IMR-90 (cell line): ENCODE measurements around the gene SOX21. TPM values are rescaled to one million over a fixed set of nuclear protein-coding genes. Genes with fewer than 3 reads are reported as not detected.

Source experiments
- ATAC-seq: fragments of 200-7000 bp; cut with Tn5 transposase; 2 replicates; pipeline ENCODE4 v1.9.1; 2020; ENCODE audit warnings: low read depth, mild to moderate bottlenecking, moderate library complexity
- BruUV-seq: library from RNA; stranded (reverse); fragments of 400-500 nt; replicated peaks from 2 replicates; lab custom pipeline; 2021; lab: Mats Ljungman, UMichigan
- CTCF ChIA-PET: fragments of 300-600 bp; formaldehyde crosslinking; extraction: SDS; loops from one replicate; lab custom pipeline; 2021; ENCODE audit warnings: antibody characterized with exemption; lab: Yijun Ruan, JAX
- POLR2A ChIA-PET: fragments of 300-600 bp; sonication (Branson Sonifier 250); formaldehyde crosslinking; loops from one replicate; lab custom pipeline; 2022; ENCODE audit warnings: antibody characterized with exemption; ENCODE audit not compliant: unreplicated experiment; lab: Charles Lee
- DNase-seq: peaks from one replicate; pipeline ENCODE4 v3.0.0; 2013
- H2AFZ ChIP-seq: replicated peaks from 2 replicates; pipeline ENCODE3; 2013; ENCODE audit warnings: low read length, mild to moderate bottlenecking; ENCODE audit not compliant: poor library complexity
- H2AK5ac ChIP-seq: 2 replicates; pipeline ENCODE4 v1.6.1; 2013; ENCODE audit warnings: low read depth, low read length, inconsistent platforms
- H2AK9ac ChIP-seq: replicated peaks from 2 replicates; pipeline ENCODE3; 2013; ENCODE audit warnings: mild to moderate bottlenecking, low read depth, low read length, moderate library complexity; ENCODE audit not compliant: poor library complexity
- H2BK120ac ChIP-seq: 2 replicates; pipeline ENCODE4 v1.6.1; 2013; ENCODE audit warnings: low read depth, low read length, inconsistent platforms
- H2BK15ac ChIP-seq: 3 replicates; pipeline ENCODE4 v1.6.1; 2013; ENCODE audit warnings: low read depth, low read length, inconsistent platforms
- H2BK20ac ChIP-seq: 2 replicates; pipeline ENCODE4 v1.6.1; 2013; ENCODE audit warnings: low read depth, mild to moderate bottlenecking, inconsistent platforms, low read length, moderate library complexity
- H2BK5ac ChIP-seq: 2 replicates; pipeline ENCODE4 v1.6.1; 2013; ENCODE audit warnings: mild to moderate bottlenecking, low read depth, low read length, inconsistent platforms; ENCODE audit not compliant: poor library complexity, severe bottlenecking
- H3K14ac ChIP-seq: replicated peaks from 2 replicates; pipeline ENCODE4 v1.6.1; 2013; ENCODE audit warnings: low read depth, low read length, inconsistent platforms
- H3K18ac ChIP-seq: 2 replicates; pipeline ENCODE4 v1.6.1; 2013; ENCODE audit warnings: low read depth, low read length, control low read depth
- H3K23ac ChIP-seq: 2 replicates; pipeline ENCODE4 v1.6.1; 2013; ENCODE audit warnings: low read depth, low read length, inconsistent platforms
- H3K27ac ChIP-seq: 2 replicates; pipeline ENCODE4 v1.5.1; 2013; ENCODE audit warnings: mild to moderate bottlenecking, control low read depth, low read length; ENCODE audit not compliant: insufficient read depth
- H3K27me3 ChIP-seq: 2 replicates; pipeline ENCODE4 v1.6.1; 2013; ENCODE audit warnings: low read length; ENCODE audit not compliant: control insufficient read depth, insufficient read depth
- H3K36me3 ChIP-seq: 2 replicates; pipeline ENCODE4 v1.6.1; 2013; ENCODE audit warnings: low read length, mixed read lengths; ENCODE audit not compliant: control insufficient read depth, insufficient read depth
- H3K4ac ChIP-seq: 2 replicates; pipeline ENCODE4 v1.6.1; 2013; ENCODE audit warnings: low read depth, low read length, inconsistent platforms
- H3K4me1 ChIP-seq: 2 replicates; pipeline ENCODE4 v1.6.1; 2013; ENCODE audit warnings: low read length, mixed read lengths; ENCODE audit not compliant: control insufficient read depth, insufficient read depth
- H3K4me2 ChIP-seq: 2 replicates; pipeline ENCODE4 v1.6.1; 2013; ENCODE audit warnings: low read depth, mild to moderate bottlenecking, control low read depth, low read length, moderate library complexity
- H3K4me3 ChIP-seq: 2 replicates; pipeline ENCODE4 v1.5.1; 2013; ENCODE audit warnings: low read depth, mild to moderate bottlenecking, control low read depth, low read length, moderate library complexity; ENCODE audit not compliant: insufficient read depth
- H3K56ac ChIP-seq: 2 replicates; pipeline ENCODE4 v1.6.1; 2013; ENCODE audit warnings: low read length, inconsistent platforms; ENCODE audit not compliant: insufficient read depth; ENCODE audit errors: extremely low read depth
- H3K79me1 ChIP-seq, 2 experiments: 2 replicates each; pipeline ENCODE4 v1.6.1; 2013; ENCODE audit warnings: low read length in 2 of 2, inconsistent platforms in 1 of 2, low read depth in 1 of 2
- H3K9ac ChIP-seq: 2 replicates; pipeline ENCODE4 v1.6.1; 2013; ENCODE audit warnings: low read depth, low read length, control low read depth
- H3K9me1 ChIP-seq: 2 replicates; pipeline ENCODE4 v1.6.1; 2013; ENCODE audit warnings: low read length, inconsistent platforms; ENCODE audit not compliant: insufficient read depth
- H3K9me3 ChIP-seq: 2 replicates; pipeline ENCODE4 v1.6.1; 2013; ENCODE audit warnings: low read length; ENCODE audit not compliant: control insufficient read depth, insufficient read depth
- H4K20me1 ChIP-seq: 2 replicates; pipeline ENCODE4 v1.6.1; 2013; ENCODE audit warnings: low read length, inconsistent platforms; ENCODE audit not compliant: insufficient read depth
- H4K5ac ChIP-seq: 2 replicates; pipeline ENCODE4 v1.6.1; 2013; ENCODE audit warnings: mild to moderate bottlenecking, low read depth, low read length, control low read depth
- H4K8ac ChIP-seq, 2 experiments: 2 replicates each; pipeline ENCODE4 v1.6.1; 2013; ENCODE audit warnings: low read depth in 2 of 2, low read length in 2 of 2, control low read depth in 1 of 2, inconsistent platforms in 1 of 2
- H4K91ac ChIP-seq: 2 replicates; pipeline ENCODE4 v1.6.1; 2013; ENCODE audit warnings: low read depth, low read length, inconsistent platforms; ENCODE audit not compliant: insufficient read depth
- BHLHE40 ChIP-seq: fragments of 150-350 bp; IDR thresholded peaks from 2 replicates; pipeline ENCODE4 v1.6.1; 2016; ENCODE audit warnings: mild to moderate bottlenecking, low read depth, low read length
- CEBPB ChIP-seq: IDR thresholded peaks from 2 replicates; pipeline ENCODE4 v1.6.1; 2012; ENCODE audit warnings: low read depth, low read length, improper control_type of control experiment
- CHD1 ChIP-seq: IDR thresholded peaks from 2 replicates; pipeline ENCODE4 v1.6.1; 2012; ENCODE audit warnings: low read depth, low read length, improper control_type of control experiment
- CTCF ChIP-seq: conservative IDR thresholded peaks from 2 replicates; pipeline ENCODE4 v1.5.1; 2012; ENCODE audit warnings: mild to moderate bottlenecking, low read depth, low read length, improper control_type of control experiment
- ELK1 ChIP-seq: fragments of 150-350 bp; IDR thresholded peaks from 2 replicates; pipeline ENCODE4 v1.6.1; 2016; ENCODE audit warnings: low read depth, mild to moderate bottlenecking, low read length, moderate library complexity, borderline replicate concordance
- FOS ChIP-seq: fragments of 150-350 bp; IDR thresholded peaks from 2 replicates; pipeline ENCODE4 v1.6.1; 2016; ENCODE audit warnings: low read depth, low read length
- MAFK ChIP-seq: IDR thresholded peaks from 2 replicates; pipeline ENCODE4 v1.6.1; 2012; ENCODE audit warnings: low read depth, low read length, improper control_type of control experiment
- MAZ ChIP-seq: IDR thresholded peaks from 2 replicates; pipeline ENCODE4 v1.6.1; 2012; ENCODE audit warnings: low read depth, mild to moderate bottlenecking, low read length, improper control_type of control experiment, moderate library complexity, borderline replicate concordance
- MXI1 ChIP-seq: IDR thresholded peaks from 2 replicates; pipeline ENCODE4 v1.6.1; 2012; ENCODE audit warnings: low read depth, mild to moderate bottlenecking, low read length, moderate library complexity, borderline replicate concordance
- NFE2L2 ChIP-seq: fragments of 150-350 bp; IDR thresholded peaks from 2 replicates; pipeline ENCODE4 v1.6.1; 2016; ENCODE audit warnings: low read depth, mild to moderate bottlenecking, low read length
- POLR2A ChIP-seq: IDR thresholded peaks from 2 replicates; pipeline ENCODE4 v1.6.1; 2012; ENCODE audit warnings: mild to moderate bottlenecking, low read depth, low read length
- RAD21 ChIP-seq: IDR thresholded peaks from 2 replicates; pipeline ENCODE4 v1.6.1; 2012; ENCODE audit warnings: low read length, improper control_type of control experiment
- RCOR1 ChIP-seq: IDR thresholded peaks from 2 replicates; pipeline ENCODE4 v1.6.1; 2012; ENCODE audit warnings: mild to moderate bottlenecking, low read length, improper control_type of control experiment; ENCODE audit not compliant: insufficient replicate concordance
- RFX5 ChIP-seq: IDR thresholded peaks from 2 replicates; pipeline ENCODE4 v1.8.0; 2012; ENCODE audit warnings: low read depth, mild to moderate bottlenecking, low read length, moderate library complexity
- SMC3 ChIP-seq: fragments of 150-350 bp; IDR thresholded peaks from 2 replicates; pipeline ENCODE4 v1.6.1; 2016; ENCODE audit warnings: low read depth, mild to moderate bottlenecking, antibody characterized with exemption, low read length, moderate library complexity
- USF2 ChIP-seq: fragments of 150-350 bp; IDR thresholded peaks from 2 replicates; pipeline ENCODE4 v1.6.1; 2017; ENCODE audit warnings: mild to moderate bottlenecking, antibody characterized with exemption, low read length, low read depth
- WGBS, 2 experiments: methylation state at CpG; one replicate each; pipeline versions ENCODE4 v1.1.5 to v1.1.7; 2013; ENCODE audit warnings: missing lambda C conversion rate in 2 of 2; ENCODE audit not compliant: insufficient read length in 1 of 2; ENCODE audit errors: extremely low coverage in 2 of 2; 5-methylcytosine and 5-hydroxymethylcytosine counted together
- dilution Hi-C: fragments of 300-500 bp; cut with HindIII; formaldehyde crosslinking; loops from one replicate; pipeline ENCODE4 v1.14.3; 2018; ENCODE audit warnings: low sequenced_read_pairs; ENCODE audit not compliant: unreplicated experiment
- in situ Hi-C: fragments of 300-500 bp; cut with MboI; formaldehyde crosslinking; loops from 3 replicates; pipeline ENCODE4 v1.14.3; 2019; ENCODE audit warnings: low sequenced_read_pairs, inconsistent platforms, mixed read lengths
- intact Hi-C: fragments of 100-400 bp; cut with micrococcal nuclease; formaldehyde crosslinking; loops from 2 replicates; pipeline ENCODE4 v1.10.0; 2022
- polyA plus RNA-seq, 3 experiments: library from polyadenylated mRNA; depleted of rRNA; stranded (reverse); fragments of >200 nt; gene quantifications; 2 replicates each; pipeline ENCODE4 v1.2.3, GENCODE V29; 2012; ENCODE audit warnings: low replicate concordance in 1 of 3
- total RNA-seq: library from RNA; depleted of rRNA; stranded (reverse); fragments of >200 nt; gene quantifications from 2 replicates; pipeline ENCODE4 v1.2.3, GENCODE V29; 2012

The SOX21 gene
- total and polyA plus RNA-seq, 2 of the 4 experiments (the other 2 are of a cell fraction): not detected

- H2AFZ ChIP-seq: no peak overlapping the region
- H3K79me1 ChIP-seq: no peaks in the 10 kb centered on the region
- H3K23ac ChIP-seq: no peak overlapping the region
- H2BK120ac ChIP-seq: no peak overlapping the region
- H3K27ac ChIP-seq: no peak overlapping the region
- dilution Hi-C loops (no loop called here), in situ Hi-C loops (no loop called here), intact Hi-C loops (no loop called here)
- H3K4me2 ChIP-seq: no peak overlapping the region
- TF ChIP-seq NFE2L2 (no peak), CHD1 (no peak), MAZ (no peak), USF2 (no peak), SMC3 (no peak), FOS (no peak), MXI1 (no peak), ELK1 (no peak), RAD21 (no peak), CTCF (no peak), CEBPB (no peak), RFX5 (no peak), POLR2A (no peak), BHLHE40 (no peak), RCOR1 (no peak), MAFK (no peak)
- WGBS, 2 experiments: 5% methylated on average over 8 of the region's 17 CpGs; no CpG with 5 or more reads in 1 of the 2 experiments
- ATAC-seq (no peak), DNase-seq (no peak)
- H4K91ac ChIP-seq: no peak overlapping the region
- no peak overlapping the region for H2BK5ac ChIP-seq
- H2AK5ac ChIP-seq: no peak overlapping the region
- H3K56ac ChIP-seq: no peak overlapping the region
- no peak overlapping the region for H4K5ac ChIP-seq
- ChIA-PET POLR2A (no interaction called here), CTCF (no interaction called here)
- H3K4ac ChIP-seq: no peak overlapping the region
- no peaks in the 10 kb centered on the region for H3K4me1 ChIP-seq
- no TSS peak for BruUV-seq
- no peaks in the 10 kb centered on the region for H3K36me3 ChIP-seq
- 0 out of 2 replicates have a peak, but pooled peaks cover 5% of the 10 kb centered on the region for H4K20me1 ChIP-seq
- no peak overlapping the region for H3K14ac ChIP-seq
- no peaks in the 10 kb centered on the region for H3K9me1 ChIP-seq
- H3K4me3 ChIP-seq: no peak overlapping the region
- no peak overlapping the region for H3K9ac ChIP-seq
- no peak overlapping the region for H2BK20ac ChIP-seq
- peaks cover 16% of the 10 kb centered on the region for H3K9me3 ChIP-seq
- H2AK9ac ChIP-seq: no peak overlapping the region
- peaks cover 93% of the 10 kb centered on the region for H3K27me3 ChIP-seq
- no peak overlapping the region for H4K8ac ChIP-seq
- no peak overlapping the region for H3K18ac ChIP-seq
- H2BK15ac ChIP-seq: no peak overlapping the region
Observed at GRCh38 chr13:94703271-94703670, 9.1 kb downstream of the SOX21 start.
